Neuronal stem cell (in vitro differentiated cells): ENCODE results near the gene BCCIP.

ENCODE experiments used
- DNase-seq: peaks from one replicate; pipeline ENCODE4 v3.0.0-alpha.2; 2013; ENCODE audit warnings: low spot score
- H2AFZ ChIP-seq: one replicate; pipeline ENCODE4 v1.6.1; 2013; ENCODE audit warnings: mild to moderate bottlenecking, low read length, inconsistent platforms
- H2AK5ac ChIP-seq: 2 replicates; pipeline ENCODE4 v1.6.1; 2013; ENCODE audit warnings: low read depth, mild to moderate bottlenecking, inconsistent platforms, low read length, moderate library complexity, mixed read lengths
- H2BK120ac ChIP-seq: 2 replicates; pipeline ENCODE4 v1.6.1; 2013; ENCODE audit warnings: low read depth, mild to moderate bottlenecking, inconsistent platforms, low read length, moderate library complexity, mixed read lengths
- H2BK12ac ChIP-seq: one replicate; pipeline ENCODE4 v1.6.1; 2013; ENCODE audit warnings: low read length, inconsistent platforms
- H2BK15ac ChIP-seq: 2 replicates; pipeline ENCODE4 v1.6.1; 2013; ENCODE audit warnings: mild to moderate bottlenecking, low read length, inconsistent platforms, mixed read lengths
- H2BK5ac ChIP-seq: one replicate; pipeline ENCODE4 v1.6.1; 2013; ENCODE audit warnings: inconsistent platforms, mild to moderate bottlenecking, low read length, moderate library complexity
- H3K14ac ChIP-seq: one replicate; pipeline ENCODE4 v1.6.1; 2013; ENCODE audit warnings: low read length, inconsistent platforms
- H3K18ac ChIP-seq: 2 replicates; pipeline ENCODE4 v1.6.1; 2013; ENCODE audit warnings: low read length, inconsistent platforms
- H3K23ac ChIP-seq: 2 replicates; pipeline ENCODE4 v1.6.1; 2013; ENCODE audit warnings: low read depth, mild to moderate bottlenecking, mixed read lengths, low read length, inconsistent platforms; ENCODE audit not compliant: poor library complexity
- H3K27ac ChIP-seq: replicated peaks from 3 replicates; pipeline ENCODE4 v1.5.1; 2013; ENCODE audit warnings: low read length, inconsistent platforms
- H3K27me3 ChIP-seq, 3 experiments: 2 replicates each; pipeline ENCODE4 v1.6.1; 2013; ENCODE audit warnings: low read length in 3 of 3, mild to moderate bottlenecking in 2 of 3, inconsistent platforms in 1 of 3, low read depth in 1 of 3, mixed read lengths in 1 of 3, moderate library complexity in 1 of 3; ENCODE audit not compliant: control insufficient read depth in 3 of 3, insufficient read depth in 3 of 3
- H3K36me3 ChIP-seq, 2 donors: replicated peaks in 1 of 2; 2 replicates each; pipeline ENCODE4 v1.6.1; 2013; ENCODE audit warnings: low read length in 2 of 2; ENCODE audit not compliant: control insufficient read depth in 2 of 2, insufficient read depth in 2 of 2
- H3K4ac ChIP-seq: 2 replicates; pipeline ENCODE4 v1.6.1; 2013; ENCODE audit warnings: inconsistent platforms, mild to moderate bottlenecking, low read length, moderate library complexity
- H3K4me1 ChIP-seq, 2 donors: 1 replicate in 1 of 2; 2 replicates in 1 of 2; pipeline ENCODE4 v1.6.1; 2013; ENCODE audit warnings: low read length in 2 of 2, low read depth in 1 of 2; ENCODE audit not compliant: control insufficient read depth in 2 of 2, insufficient read depth in 1 of 2
- H3K4me2 ChIP-seq: one replicate; pipeline ENCODE4 v1.6.1; 2013; ENCODE audit warnings: mild to moderate bottlenecking, low read length, inconsistent platforms; ENCODE audit not compliant: insufficient read depth, poor library complexity, severe bottlenecking
- H3K4me3 ChIP-seq, 2 donors: 2 replicates each; pipeline ENCODE4 v1.5.1; 2013; ENCODE audit warnings: low read length in 2 of 2, mild to moderate bottlenecking in 2 of 2, inconsistent platforms in 1 of 2, moderate library complexity in 1 of 2
- H3K79me1 ChIP-seq: one replicate; pipeline ENCODE4 v1.6.1; 2013; ENCODE audit warnings: low read depth, mild to moderate bottlenecking, inconsistent platforms, low read length, moderate library complexity
- H3K9ac ChIP-seq: one replicate; pipeline ENCODE4 v1.6.1; 2013; ENCODE audit warnings: mild to moderate bottlenecking, low read depth, low read length, inconsistent platforms; ENCODE audit not compliant: poor library complexity
- H3K9me3 ChIP-seq, 2 donors: replicated peaks in 1 of 2; 2 replicates each; pipeline versions ENCODE3 to v1.6.1; 2013; ENCODE audit warnings: low read length in 2 of 2, mild to moderate bottlenecking in 2 of 2, inconsistent platforms in 1 of 2, low read depth in 1 of 2, mixed read lengths in 1 of 2, moderate library complexity in 1 of 2; ENCODE audit not compliant: control insufficient read depth in 2 of 2, insufficient read depth in 1 of 2
- H4K8ac ChIP-seq: one replicate; pipeline ENCODE4 v1.6.1; 2013; ENCODE audit warnings: low read depth, mild to moderate bottlenecking, inconsistent platforms, low read length, moderate library complexity
- H4K91ac ChIP-seq: one replicate; pipeline ENCODE4 v1.6.1; 2013; ENCODE audit warnings: low read length, low read depth, mild to moderate bottlenecking, inconsistent platforms; ENCODE audit not compliant: poor library complexity
- WGBS, 2 donors: extraction: QIAGEN DNeasy Blood & Tissue Kit; methylation state at CpG; one replicate each; pipeline ENCODE4 v1.1.7; 2013; ENCODE audit warnings: missing lambda C conversion rate in 2 of 2, mixed read lengths in 1 of 2; ENCODE audit not compliant: insufficient read length in 2 of 2, insufficient replicate concordance in 1 of 2; ENCODE audit errors: extremely low coverage in 2 of 2; 5-methylcytosine and 5-hydroxymethylcytosine counted together

Gene BCCIP

DNA sequence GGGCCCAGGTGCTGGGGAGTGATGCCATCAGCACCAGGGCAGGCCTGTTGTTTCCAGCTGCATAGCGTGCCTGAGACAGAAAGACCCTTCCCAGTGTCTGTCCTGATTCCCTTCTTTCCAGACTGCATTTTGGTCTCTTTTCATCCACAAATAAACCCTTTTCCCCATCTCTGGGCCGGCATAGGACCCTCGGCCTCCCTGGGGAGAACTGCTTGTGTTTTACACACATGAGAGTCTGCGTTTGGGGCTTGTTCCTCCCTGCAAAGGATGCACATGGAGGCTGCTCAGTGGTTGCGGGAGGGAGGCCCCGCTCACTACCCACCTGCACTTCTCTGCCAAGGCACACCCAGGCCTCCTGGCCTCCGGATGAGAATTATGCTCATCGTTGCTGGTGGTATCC, 42.0 kb upstream of the BCCIP start:
- no peak overlapping the region for H4K91ac ChIP-seq
- peaks cover 0 to 5% of the 10 kb centered on the region in 2 donors for H3K4me1 ChIP-seq
- no peak overlapping the region for H2AK5ac ChIP-seq
- H3K36me3 ChIP-seq: no peaks in the 10 kb centered on the region
- H3K23ac ChIP-seq: no peak overlapping the region
- H3K14ac ChIP-seq: no peak overlapping the region
- no peaks in the 10 kb centered on the region for H3K79me1 ChIP-seq
- no peak overlapping the region for H3K4ac ChIP-seq
- no peak for DNase-seq
- H2AFZ ChIP-seq: peak overlapping the region; percentile 77
- H3K4me2 ChIP-seq: no peak overlapping the region
- no peak overlapping the region for H3K27ac ChIP-seq
- no peak overlapping the region for H2BK15ac ChIP-seq
- H3K9me3 ChIP-seq: peaks cover 0 to 3% of the 10 kb centered on the region in 2 donors
- no CpG with 5 or more reads among the region's 8 CpGs for WGBS, 2 donors
- H3K18ac ChIP-seq: no peak overlapping the region
- H4K8ac ChIP-seq: no peak overlapping the region
- H3K4me3 ChIP-seq: no peak overlapping the region
- H3K27me3 ChIP-seq: no peaks in the 10 kb centered on the region
- no peak overlapping the region for H3K9ac ChIP-seq
- H2BK5ac ChIP-seq: no peak overlapping the region
- no peak overlapping the region for H2BK12ac ChIP-seq
- H2BK120ac ChIP-seq: no peak overlapping the region

DNA sequence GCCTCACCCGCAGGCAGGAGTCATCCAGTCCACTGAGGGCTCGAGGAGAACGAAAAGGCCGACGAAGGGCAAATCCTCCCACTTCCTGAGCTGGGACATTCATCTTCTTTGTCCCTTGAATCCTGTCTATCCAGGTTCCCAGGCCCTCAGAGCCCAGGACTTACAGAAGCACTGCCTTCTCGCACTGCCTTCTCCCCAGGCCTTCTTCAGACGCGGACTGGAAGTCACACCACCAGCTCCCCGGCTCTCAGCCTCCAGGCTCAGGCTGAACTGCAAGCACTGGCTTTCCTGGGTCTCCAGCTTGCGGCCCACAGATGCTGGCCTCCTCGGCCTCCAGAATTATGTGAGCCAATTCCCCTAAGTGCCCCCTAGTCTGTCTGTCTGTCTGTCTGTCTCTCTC, 41.3 kb upstream of the BCCIP start:
- peaks cover 0 to 3% of the 10 kb centered on the region in 2 donors for H3K9me3 ChIP-seq
- no peaks in the 10 kb centered on the region for H3K27me3 ChIP-seq
- H3K23ac ChIP-seq: no peak overlapping the region
- no peak overlapping the region for H3K4me2 ChIP-seq
- no peak overlapping the region for H3K27ac ChIP-seq
- no peak overlapping the region for H2BK15ac ChIP-seq
- no peak overlapping the region for H2BK5ac ChIP-seq
- H3K4ac ChIP-seq: no peak overlapping the region
- H2AK5ac ChIP-seq: no peak overlapping the region
- no peak for DNase-seq
- no peak overlapping the region for H4K8ac ChIP-seq
- H3K14ac ChIP-seq: no peak overlapping the region
- no peak overlapping the region for H3K4me3 ChIP-seq
- WGBS, 2 donors: no CpG with 5 or more reads among the region's 11 CpGs
- peak overlapping the region; percentile 77 for H2AFZ ChIP-seq
- H4K91ac ChIP-seq: no peak overlapping the region
- no peak overlapping the region for H2BK12ac ChIP-seq
- H3K36me3 ChIP-seq: no peaks in the 10 kb centered on the region
- H3K18ac ChIP-seq: no peak overlapping the region
- H3K4me1 ChIP-seq: peaks cover 0 to 5% of the 10 kb centered on the region in 2 donors
- H2BK120ac ChIP-seq: no peak overlapping the region
- no peaks in the 10 kb centered on the region for H3K79me1 ChIP-seq
- no peak overlapping the region for H3K9ac ChIP-seq

DNA sequence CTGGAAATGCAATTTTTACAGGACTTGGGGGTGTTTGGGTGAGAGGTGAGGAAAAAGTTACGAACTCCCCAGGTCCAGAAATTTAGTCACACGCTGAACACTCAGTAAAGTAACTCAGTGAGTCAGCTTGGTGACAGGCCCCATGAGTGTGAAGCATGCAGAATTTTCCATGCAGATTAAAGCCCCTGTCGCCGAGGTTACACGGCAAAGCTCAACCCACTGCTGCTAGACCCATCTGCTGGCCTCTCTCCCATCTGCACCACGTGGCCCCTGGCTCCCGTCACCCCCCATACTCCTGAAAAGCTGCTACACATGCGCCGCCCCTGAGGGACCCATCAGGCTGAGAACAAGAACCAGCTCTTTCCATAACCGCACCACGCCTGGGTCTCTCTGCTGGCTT, 40.7 kb upstream of the BCCIP start:
- Histone ChIP-seq H3K14ac (no peak overlapping the region), H3K27me3 (no peaks in the 10 kb centered on the region), H3K18ac (peak overlapping the region; percentile 39), H2BK12ac (no peak overlapping the region), H2BK120ac (no peak overlapping the region), H3K4ac (no peak overlapping the region), H3K9me3 (peaks cover 0 to 3% of the 10 kb centered on the region in 2 donors), H3K4me3 (no peak overlapping the region), H2BK5ac (no peak overlapping the region), H2BK15ac (no peak overlapping the region), H3K27ac (no peak overlapping the region), H4K8ac (no peak overlapping the region), H2AK5ac (peak overlapping the region; percentile 10), H3K23ac (no peak overlapping the region), H4K91ac (no peak overlapping the region), H2AFZ (peak overlapping the region; percentile 77), H3K4me1 (peaks cover 0 to 5% of the 10 kb centered on the region in 2 donors), H3K9ac (no peak overlapping the region), H3K79me1 (no peaks in the 10 kb centered on the region), H3K36me3 (no peaks in the 10 kb centered on the region), H3K4me2 (no peak overlapping the region)
- no peak for DNase-seq
- no CpG with 5 or more reads among the region's 11 CpGs for WGBS, 2 donors

DNA sequence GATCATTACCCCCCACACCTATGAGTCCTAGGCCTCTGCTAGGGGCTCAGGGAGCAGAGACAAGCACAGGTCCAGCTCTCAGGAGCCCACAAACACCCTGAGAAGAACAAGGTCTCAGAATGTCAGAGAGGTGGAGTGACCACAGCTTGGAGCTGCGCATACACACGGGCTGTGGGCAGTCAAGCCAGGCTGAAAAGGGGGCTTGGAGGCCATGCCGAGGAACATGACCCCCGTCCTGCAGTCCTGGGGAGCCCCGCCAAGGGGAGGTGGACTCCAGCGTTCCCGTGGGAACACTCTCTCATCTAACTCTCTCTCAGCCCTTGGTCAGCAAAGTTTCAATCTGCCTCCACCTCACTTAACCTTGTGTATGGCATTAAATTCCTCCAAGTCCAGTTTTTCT, 39.9 kb upstream of the BCCIP start:
- no peak overlapping the region for H2BK12ac ChIP-seq
- peaks cover 0 to 1% of the 10 kb centered on the region in 2 donors for H3K36me3 ChIP-seq
- H3K79me1 ChIP-seq: no peaks in the 10 kb centered on the region
- H4K8ac ChIP-seq: no peak overlapping the region
- DNase-seq: no peak
- H2AFZ ChIP-seq: no peak overlapping the region
- H3K9ac ChIP-seq: no peak overlapping the region
- no CpG with 5 or more reads among the region's 7 CpGs for WGBS, 2 donors
- no peak overlapping the region for H3K23ac ChIP-seq
- no peak overlapping the region for H2AK5ac ChIP-seq
- no peak overlapping the region for H3K4me2 ChIP-seq
- H2BK5ac ChIP-seq: no peak overlapping the region
- H3K4me3 ChIP-seq: no peak overlapping the region
- H3K18ac ChIP-seq: no peak overlapping the region
- H2BK15ac ChIP-seq: no peak overlapping the region
- H4K91ac ChIP-seq: no peak overlapping the region
- H3K27me3 ChIP-seq: no peaks in the 10 kb centered on the region
- no peak overlapping the region for H3K27ac ChIP-seq
- no peak overlapping the region for H2BK120ac ChIP-seq
- H3K9me3 ChIP-seq: peaks cover 0 to 3% of the 10 kb centered on the region in 2 donors
- H3K4me1 ChIP-seq: peaks cover 0 to 5% of the 10 kb centered on the region in 2 donors
- no peak overlapping the region for H3K4ac ChIP-seq
- H3K14ac ChIP-seq: no peak overlapping the region
